ENCODE measurements around the gene SPN.

- TF ChIP-seq CTCF (conservative IDR thresholded peaks at IDR 0.05; ENCODE audit: low read depth, low read length) = no peak
- no peak for TF ChIP-seq CEBPB (IDR thresholded peaks at IDR 0.05; ENCODE audit: low read depth, low read length)
- TF ChIP-seq RFX5 (IDR thresholded peaks at IDR 0.05; ENCODE audit: low read depth, low read length) = no peak
- no peak for TF ChIP-seq SMC3 (IDR thresholded peaks at IDR 0.05; ENCODE audit: low read depth, low read length)
- no peak for TF ChIP-seq RCOR1 (IDR thresholded peaks at IDR 0.05; ENCODE audit: insufficient replicate concordance, low read length)
- TF ChIP-seq, protein P1, sequence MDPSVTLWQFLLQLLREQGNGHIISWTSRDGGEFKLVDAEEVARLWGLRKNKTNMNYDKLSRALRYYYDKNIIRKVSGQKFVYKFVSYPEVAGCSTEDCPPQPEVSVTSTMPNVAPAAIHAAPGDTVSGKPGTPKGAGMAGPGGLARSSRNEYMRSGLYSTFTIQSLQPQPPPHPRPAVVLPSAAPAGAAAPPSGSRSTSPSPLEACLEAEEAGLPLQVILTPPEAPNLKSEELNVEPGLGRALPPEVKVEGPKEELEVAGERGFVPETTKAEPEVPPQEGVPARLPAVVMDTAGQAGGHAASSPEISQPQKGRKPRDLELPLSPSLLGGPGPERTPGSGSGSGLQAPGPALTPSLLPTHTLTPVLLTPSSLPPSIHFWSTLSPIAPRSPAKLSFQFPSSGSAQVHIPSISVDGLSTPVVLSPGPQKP (IDR thresholded peaks at IDR 0.05; ENCODE audit: borderline replicate concordance, low read depth, low read length) = no peak
- no peak for TF ChIP-seq POLR2A (IDR thresholded peaks at IDR 0.05; ENCODE audit: low read depth, low read length)
Observed at GRCh38 chr16:29645694-29646187, 17.3 kb upstream of the SPN start.

Data from IMR-90 (cell line).